PC-3 (cell line): Measurements from ENCODE around the gene HSD17B13.

ENCODE experiments used
- CTCF ChIP-seq: fragments of 300-600 bp; sonication (generic); conservative IDR thresholded peaks from 2 replicates; pipeline ENCODE4 v1.5.1; 2017; ENCODE audit warnings: antibody characterized with exemption, low read depth, mild to moderate bottlenecking, low read length
- EZH2 ChIP-seq: fragments of 300-600 bp; sonication (generic); IDR thresholded peaks from one replicate; pipeline ENCODE4 v1.6.1; 2017; ENCODE audit warnings: antibody characterized with exemption, mild to moderate bottlenecking, low read length; ENCODE audit not compliant: unreplicated experiment
- EZH2phosphoT487 ChIP-seq: fragments of 300-600 bp; sonication (generic); IDR thresholded peaks from 2 replicates; pipeline ENCODE4 v1.6.1; 2018; ENCODE audit warnings: mild to moderate bottlenecking, antibody characterized with exemption, low read length, borderline replicate concordance

- no peak for TF ChIP-seq CTCF
- no peak for TF ChIP-seq EZH2
- TF ChIP-seq EZH2phosphoT487 = no peak
Observed at GRCh38 chr4:87262886-87263285, 59.8 kb downstream of the HSD17B13 start.
